ENCODE results near the gene MMP15. TPM values are rescaled to one million over a fixed set of nuclear protein-coding genes. Genes with fewer than 3 reads are reported as not detected.
A peak's percentile ranks its signal among the peaks of the same experiment; 100 is the strongest.

Gene MMP15
- total and polyA plus RNA-seq, 2 of the 13 experiments (the other 11 are each of a cell fraction or from before 2014, with no cell fraction given), result 35.2 to 44.9 TPM

- TF ChIP-seq ZSCAN21 (CRISPR knock-in tag; IDR thresholded peaks at IDR 0.05; ENCODE audit: borderline replicate concordance) (peak; percentile 66; the same call in 1 of the 2 replicates), ZNF607 (CRISPR knock-in tag; IDR thresholded peaks at IDR 0.05; ENCODE audit: borderline replicate concordance) (peak; percentile 38; the same call in 1 of the 2 replicates), GABPB1 (CRISPR knock-in tag; IDR thresholded peaks at IDR 0.05) (peak; percentile 10), ARNT2 (CRISPR knock-in tag; IDR thresholded peaks at IDR 0.05; ENCODE audit: low read depth) (peak; percentile 75), HDAC1 (CRISPR knock-in tag; IDR thresholded peaks at IDR 0.05) (peak; percentile 85), PRMT3 (CRISPR knock-in tag; IDR thresholded peaks at IDR 0.05; ENCODE audit: borderline replicate concordance, low read depth) (no peak), ZBTB3 (CRISPR knock-in tag; IDR thresholded peaks at IDR 0.05; ENCODE audit: borderline replicate concordance, low read depth) (no peak), MAX (IDR thresholded peaks at IDR 0.05) (peak; percentile 80), ZNF138 (CRISPR knock-in tag; IDR thresholded peaks at IDR 0.05; ENCODE audit: low read depth) (no peak; the same call in 1 of the 2 replicates), PHF8 (CRISPR knock-in tag; IDR thresholded peaks at IDR 0.05) (no peak), ZNF704 (CRISPR knock-in tag; IDR thresholded peaks at IDR 0.05; ENCODE audit: borderline replicate concordance) (no peak), IKZF5 (CRISPR knock-in tag; IDR thresholded peaks at IDR 0.05) (peak; percentile 51), SIX1 (CRISPR knock-in tag; IDR thresholded peaks at IDR 0.05; ENCODE audit: borderline replicate concordance) (no peak; the same call in 1 of the 2 replicates), KAT2B (IDR thresholded peaks at IDR 0.05; ENCODE audit: borderline replicate concordance, low read depth, low read length) (no peak), ZNF589 (CRISPR knock-in tag; conservative IDR thresholded peaks at IDR 0.05) (no peak; the same call in 1 of the 2 replicates), UBTF (CRISPR knock-in tag; IDR thresholded peaks at IDR 0.05) (no peak), ZFP1 (CRISPR knock-in tag; IDR thresholded peaks at IDR 0.05) (no peak), RFXAP (CRISPR knock-in tag; IDR thresholded peaks at IDR 0.05; ENCODE audit: borderline replicate concordance) (peak; percentile 48; the same call in 1 of the 2 replicates), BCL3 (CRISPR knock-in tag; IDR thresholded peaks at IDR 0.05) (peak; percentile 6; the same call in 1 of the 2 replicates), KAT7 (CRISPR knock-in tag; IDR thresholded peaks at IDR 0.05; ENCODE audit: borderline replicate concordance) (peak; percentile 59; the same call in 1 of the 2 replicates), POLR2A (IDR thresholded peaks at IDR 0.05; ENCODE audit: insufficient read depth in 1 of 2, low read depth in 2 of 2, low read length in 2 of 2) (peak; percentile 50 to 91), ZNF510 (CRISPR knock-in tag; IDR thresholded peaks at IDR 0.05; ENCODE audit: low read depth) (no peak; the same call in 1 of the 2 replicates)
Measured at GRCh38 chr16:58025351-58026138, at the start of gene MMP15 (continued).

Data from HepG2 (cell line).